BJ (cell line): ENCODE measurements around the gene ZNF865. TPM values are rescaled to one million over a fixed set of nuclear protein-coding genes. Genes with fewer than 3 reads are reported as not detected.
A peak's percentile ranks its signal among the peaks of the same experiment; 100 is the strongest.

Source experiments
- CTCF ChIA-PET: fragments of 350-600 bp; formaldehyde crosslinking; extraction: SDS; loops from one replicate; lab custom pipeline; 2021; ENCODE audit warnings: antibody characterized with exemption, inconsistent platforms; lab: Yijun Ruan, JAX
- POLR2A ChIA-PET: fragments of 300-600 bp; sonication (Branson Sonifier 250); formaldehyde crosslinking; extraction: SDS; loops from one replicate; lab custom pipeline; 2021; ENCODE audit warnings: antibody characterized with exemption; lab: Charles Lee
- DNase-seq: peaks from one replicate; pipeline ENCODE4 v3.0.0-alpha.2; 2011; ENCODE audit warnings: low read depth
- H3K27me3 ChIP-seq: 2 replicates; pipeline ENCODE4 v1.6.0; 2011; ENCODE audit warnings: low read length; ENCODE audit not compliant: control insufficient read depth, insufficient read depth
- H3K36me3 ChIP-seq: 2 replicates; pipeline ENCODE4 v1.5.1; 2011; ENCODE audit warnings: low read length; ENCODE audit not compliant: control insufficient read depth, insufficient read depth
- H3K4me3 ChIP-seq: 2 replicates; pipeline ENCODE4 v1.5.1; 2011; ENCODE audit warnings: low read depth, mild to moderate bottlenecking, control low read depth, low read length
- polyA plus RNA-seq: library from polyadenylated mRNA; depleted of rRNA; stranded (reverse); fragments of >200 nt; gene quantifications from 2 replicates; pipeline ENCODE4 v1.2.3, GENCODE V29; 2011
- TF ChIP-seq, protein P1 (sequence below): IDR thresholded peaks from 2 replicates; pipeline ENCODE4 v1.5.1; 2011; ENCODE audit warnings: low read depth, mild to moderate bottlenecking, control low read depth, inconsistent platforms, low read length, moderate library complexity; ENCODE audit not compliant: insufficient read depth

Gene ZNF865
- polyA plus RNA-seq, 1 experiment = 1.4 TPM

DNA sequence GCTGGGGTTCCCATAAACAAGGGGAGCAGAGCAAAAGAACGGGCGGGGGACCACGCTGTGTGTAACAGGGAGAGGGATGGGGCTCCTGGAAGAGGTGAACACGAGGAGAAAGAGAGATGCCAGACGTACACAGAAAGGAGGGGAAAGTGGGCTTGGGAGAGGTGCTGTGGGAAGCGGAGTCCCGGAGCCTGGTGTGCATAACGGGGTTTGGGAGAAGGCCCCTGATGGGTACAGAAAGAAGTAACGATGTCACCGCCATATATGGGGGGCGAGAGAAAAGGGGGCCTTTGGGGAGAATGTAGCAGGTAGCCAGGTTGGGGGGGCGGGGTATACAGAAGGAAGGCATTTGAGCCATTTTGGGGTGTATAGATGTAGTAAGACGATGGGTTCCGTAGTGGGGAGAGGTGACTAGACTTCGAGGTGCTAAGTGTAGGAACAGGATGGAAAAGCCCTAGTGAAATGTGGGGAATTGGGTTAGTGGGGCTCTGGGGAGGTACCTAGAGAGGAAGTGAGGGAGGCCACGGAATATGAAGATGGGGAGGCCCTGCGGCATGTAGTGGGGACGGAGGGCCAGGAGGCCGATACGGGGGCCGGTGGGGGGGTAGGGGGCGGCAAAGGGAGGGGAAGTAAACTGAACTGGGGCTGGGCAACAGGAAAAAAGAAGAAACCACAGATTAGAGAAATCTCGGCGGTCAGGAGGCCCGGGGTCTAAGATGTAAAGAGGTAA, 36.1 kb downstream of the ZNF865 start:
- Histone ChIP-seq H3K4me3 (peak overlapping the region; percentile 75), H3K27me3 (no peaks in the 10 kb centered on the region), H3K36me3 (peaks cover 5% of the 10 kb centered on the region)
- POLR2A ChIA-PET = interaction anchor here (0.6 kb wide), 1 partner anchor 163 kb away, joined by 3 read pairs; no protein-coding TSS in a partner anchor
- no peak for DNase-seq
- TF ChIP-seq, protein P1, sequence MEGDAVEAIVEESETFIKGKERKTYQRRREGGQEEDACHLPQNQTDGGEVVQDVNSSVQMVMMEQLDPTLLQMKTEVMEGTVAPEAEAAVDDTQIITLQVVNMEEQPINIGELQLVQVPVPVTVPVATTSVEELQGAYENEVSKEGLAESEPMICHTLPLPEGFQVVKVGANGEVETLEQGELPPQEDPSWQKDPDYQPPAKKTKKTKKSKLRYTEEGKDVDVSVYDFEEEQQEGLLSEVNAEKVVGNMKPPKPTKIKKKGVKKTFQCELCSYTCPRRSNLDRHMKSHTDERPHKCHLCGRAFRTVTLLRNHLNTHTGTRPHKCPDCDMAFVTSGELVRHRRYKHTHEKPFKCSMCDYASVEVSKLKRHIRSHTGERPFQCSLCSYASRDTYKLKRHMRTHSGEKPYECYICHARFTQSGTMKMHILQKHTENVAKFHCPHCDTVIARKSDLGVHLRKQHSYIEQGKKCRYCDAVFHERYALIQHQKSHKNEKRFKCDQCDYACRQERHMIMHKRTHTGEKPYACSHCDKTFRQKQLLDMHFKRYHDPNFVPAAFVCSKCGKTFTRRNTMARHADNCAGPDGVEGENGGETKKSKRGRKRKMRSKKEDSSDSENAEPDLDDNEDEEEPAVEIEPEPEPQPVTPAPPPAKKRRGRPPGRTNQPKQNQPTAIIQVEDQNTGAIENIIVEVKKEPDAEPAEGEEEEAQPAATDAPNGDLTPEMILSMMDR = no peak
- CTCF ChIA-PET = interaction anchor here (0.9 to 2.7 kb wide), 3 partner anchors 9 to 35 kb away, joined by 3 to 11 read pairs (median 9); partner anchors contain the start of gene U2AF2

DNA sequence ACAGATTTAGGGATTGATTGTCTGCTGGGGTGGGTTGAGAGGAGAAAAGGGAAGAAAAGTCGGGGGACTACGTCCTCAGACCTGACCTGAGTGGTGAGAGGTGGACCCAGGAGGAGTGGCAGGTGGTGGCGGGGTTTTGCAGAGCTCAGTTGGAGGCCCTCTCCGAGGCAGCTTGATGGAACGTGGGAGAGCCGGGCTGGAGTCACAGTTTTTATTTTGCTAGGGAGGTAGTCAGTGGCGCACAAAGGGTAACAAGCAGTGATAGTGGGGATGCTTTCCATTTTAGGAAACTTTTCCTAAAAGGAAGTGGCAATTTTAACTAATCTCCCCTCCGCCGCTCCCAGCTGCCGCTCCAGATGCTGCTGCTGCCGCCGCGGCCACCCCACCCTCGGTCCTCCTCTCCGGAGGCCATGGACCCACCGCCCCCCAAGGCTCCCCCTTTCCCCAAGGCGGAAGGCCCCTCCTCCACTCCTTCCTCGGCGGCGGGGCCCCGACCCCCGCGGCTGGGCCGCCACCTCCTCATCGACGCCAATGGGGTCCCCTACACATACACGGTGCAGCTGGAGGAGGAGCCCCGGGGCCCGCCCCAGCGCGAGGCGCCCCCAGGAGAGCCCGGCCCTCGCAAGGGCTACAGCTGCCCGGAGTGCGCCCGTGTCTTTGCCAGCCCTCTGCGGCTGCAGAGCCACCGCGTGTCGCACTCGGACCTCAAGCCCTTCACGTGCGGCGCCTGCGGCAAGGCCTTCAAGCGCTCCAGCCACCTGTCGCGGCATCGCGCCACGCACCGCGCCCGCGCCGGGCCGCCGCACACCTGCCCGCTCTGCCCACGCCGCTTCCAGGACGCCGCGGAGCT, 36.9 kb downstream of the ZNF865 start:
- ChIA-PET CTCF (interaction anchor here (0.9 to 2.7 kb wide), 4 partner anchors 10 to 36 kb away, joined by 3 to 11 read pairs (median 6); partner anchors contain the start of gene U2AF2), POLR2A (no interaction called here)
- Histone ChIP-seq H3K4me3 (peak overlapping the region; percentile 75), H3K27me3 (no peaks in the 10 kb centered on the region), H3K36me3 (peaks cover 5% of the 10 kb centered on the region)
- TF ChIP-seq, protein P1 = no peak
- no peak for DNase-seq

DNA sequence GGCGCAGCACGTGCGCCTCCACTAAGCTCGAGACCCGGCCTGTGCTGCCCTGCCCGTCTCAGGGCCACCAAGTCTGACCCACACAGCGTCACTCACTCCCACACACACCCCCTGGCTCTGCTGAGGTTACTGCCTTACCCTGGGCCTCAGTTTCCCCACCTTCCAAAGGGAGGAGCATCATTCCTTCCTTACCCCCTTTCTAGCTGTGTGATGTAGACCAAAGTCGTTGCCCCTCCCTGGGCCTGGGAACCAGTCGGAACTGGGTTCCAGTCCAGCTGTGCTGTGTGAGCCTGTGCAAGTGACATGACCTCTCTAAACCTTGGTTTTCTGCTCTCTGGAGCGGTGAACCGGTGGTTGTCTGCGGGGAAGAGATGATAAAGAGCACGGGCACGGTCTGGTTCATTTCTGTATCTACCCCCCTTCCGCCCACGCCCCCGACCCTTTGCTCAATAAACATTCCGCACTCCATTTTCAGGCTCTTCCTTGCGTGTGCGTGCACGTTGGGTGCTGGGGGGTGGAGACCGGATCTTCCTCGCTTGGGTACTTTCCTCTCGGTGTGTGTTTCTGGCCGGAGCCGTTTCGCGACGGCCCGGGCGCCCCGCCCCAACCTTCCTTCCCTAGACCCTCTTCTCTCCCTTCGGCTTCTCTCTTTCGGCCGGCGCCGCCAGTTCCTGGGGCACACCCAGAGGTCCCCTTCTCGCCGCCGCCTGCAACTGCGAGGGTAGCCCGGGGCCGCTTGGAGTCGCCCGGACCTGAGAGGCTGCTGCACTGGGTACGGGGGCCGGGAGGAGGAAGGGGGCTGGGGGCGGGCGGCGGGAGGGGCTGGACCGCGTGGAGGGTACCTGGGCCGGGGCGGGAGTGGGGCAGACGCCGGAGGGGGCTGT, 37.8 kb downstream of the ZNF865 start, which contains the start of gene ZNF581:
ZNF581 (plus strand) TSS at position 647 of the 884 bp plus-strand sequence. CDS start 923 bp downstream, outside the sequence.
- Histone ChIP-seq H3K27me3 (no peaks in the 10 kb centered on the region), H3K4me3 (peak within 1 kb of the TSS; percentile 75), H3K36me3 (peaks cover 5% of the 10 kb centered on the region)
- TF ChIP-seq, protein P1 = no peak
- CTCF ChIA-PET = interaction anchor here (1.2 to 2.7 kb wide), 3 partner anchors 10 to 11 kb away, joined by 3 to 11 read pairs (median 9); partner anchors contain the start of gene U2AF2
- no peak for DNase-seq
- POLR2A ChIA-PET = no interaction called here

DNA sequence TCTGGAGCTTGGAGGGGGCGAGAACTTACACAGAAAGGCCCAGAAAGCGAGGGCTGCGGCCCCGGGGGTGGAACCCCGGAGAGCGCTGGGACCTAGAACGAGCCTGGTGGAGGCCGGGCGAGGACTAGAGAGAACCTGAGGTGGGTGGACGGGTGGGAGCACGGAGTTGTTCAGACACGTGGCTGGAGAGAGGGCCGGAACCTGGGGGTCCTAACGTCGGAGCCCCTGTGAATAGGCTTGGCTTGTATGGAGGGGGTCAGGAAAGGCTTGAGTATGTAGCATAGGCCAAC, 38.4 kb downstream of the ZNF865 start:
- ChIA-PET POLR2A (no interaction called here), CTCF (interaction anchor here (2.7 kb wide), 1 partner anchor 11 kb away, joined by 9 read pairs; no protein-coding TSS in a partner anchor)
- Histone ChIP-seq H3K27me3 (no peaks in the 10 kb centered on the region), H3K36me3 (peaks cover 5% of the 10 kb centered on the region), H3K4me3 (peak overlapping the region; percentile 75)
- DNase-seq = no peak
- TF ChIP-seq, protein P1 = no peak
